GM19043 (cell line): Measurements from ENCODE around the gene LRFN2.

ENCODE experiments used
- ATAC-seq: cut with Tn5 transposase; IDR thresholded peaks from one replicate; pipeline ENCODE4 v1.9.1; 2021; ENCODE audit warnings: low read depth; ENCODE audit not compliant: unreplicated experiment

The LRFN2 gene

GRCh38 chr6:40588070-40588384, 863 bp upstream of the LRFN2 start:
- no peak for ATAC-seq

- ATAC-seq: no peak
Measured at GRCh38 chr6:40586369-40587201, 579 bp downstream of the LRFN2 start.

- ATAC-seq: no peak
Measured at GRCh38 chr6:40585651-40586269, 1.4 kb downstream of the LRFN2 start.

DNA sequence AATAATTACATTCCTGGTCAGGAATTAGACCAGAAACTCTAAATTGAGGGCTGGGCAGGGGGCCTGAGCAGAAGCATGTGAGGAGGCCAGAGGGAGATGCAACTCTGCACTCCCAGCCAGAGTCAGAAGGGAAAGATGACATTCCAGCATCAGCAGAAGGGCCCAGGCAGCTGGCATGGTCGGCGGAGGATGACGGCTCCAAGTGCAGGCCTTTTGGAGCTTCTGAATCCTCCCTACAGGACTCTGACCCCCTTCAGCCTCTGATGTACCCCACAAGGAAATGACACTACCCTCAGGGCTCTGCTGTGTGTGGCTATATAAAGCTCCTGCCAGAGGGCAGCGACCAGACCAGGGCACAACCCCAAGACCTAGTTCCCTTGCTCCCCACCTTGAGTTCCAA, 1.9 kb downstream of the LRFN2 start:
- ATAC-seq: no peak

DNA sequence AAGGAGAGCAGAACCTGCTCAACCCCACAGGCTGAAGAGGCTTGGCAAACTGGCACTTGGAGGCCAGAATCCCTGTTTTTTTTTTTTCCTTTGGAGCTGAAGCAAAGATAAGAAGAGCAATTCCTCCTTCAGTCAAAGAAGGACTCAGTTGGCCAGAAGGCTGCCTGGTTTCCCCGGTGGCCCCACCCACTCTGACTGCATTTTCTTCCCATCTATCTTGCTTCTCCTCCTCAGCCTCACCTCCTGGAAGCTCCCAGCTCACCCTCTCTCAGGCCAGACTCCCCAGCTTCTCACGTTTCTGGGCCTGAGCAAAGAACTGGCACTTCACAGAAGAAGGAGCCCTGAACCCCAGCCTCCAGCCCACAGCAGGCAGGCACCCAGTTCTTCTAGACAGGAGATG, 2.4 kb downstream of the LRFN2 start:
- ATAC-seq: no peak

GRCh38 chr6:40583709-40584108, 3.5 kb downstream of the LRFN2 start:
- no peak for ATAC-seq

DNA sequence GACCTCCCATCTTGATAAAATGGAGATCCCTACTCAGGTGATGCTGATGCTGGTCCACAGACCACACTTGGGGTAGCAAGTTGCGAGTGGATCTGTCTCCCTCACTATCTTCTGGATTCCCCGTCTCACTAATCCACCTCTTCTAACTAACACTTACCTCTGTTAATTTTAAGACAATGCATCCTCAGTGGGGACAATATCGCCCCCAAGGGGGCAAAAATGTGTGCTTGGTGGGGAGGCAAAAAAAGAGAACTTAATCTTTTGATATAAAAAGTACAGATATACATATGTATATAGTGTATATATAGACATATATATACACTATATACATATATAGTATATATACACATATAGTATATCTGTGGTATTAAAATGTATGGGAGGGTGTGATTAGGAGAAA, 4.3 kb downstream of the LRFN2 start:
- no peak for ATAC-seq

GRCh38 chr6:40579101-40579500, 8.1 kb downstream of the LRFN2 start:
- no peak for ATAC-seq

- no peak for ATAC-seq
Measured at GRCh38 chr6:40577672-40578071, 9.5 kb downstream of the LRFN2 start.

- ATAC-seq: no peak
Measured at GRCh38 chr6:40573221-40573620, 13.9 kb downstream of the LRFN2 start.

GRCh38 chr6:40569162-40569910, 17.8 kb downstream of the LRFN2 start:
- ATAC-seq: no peak

DNA sequence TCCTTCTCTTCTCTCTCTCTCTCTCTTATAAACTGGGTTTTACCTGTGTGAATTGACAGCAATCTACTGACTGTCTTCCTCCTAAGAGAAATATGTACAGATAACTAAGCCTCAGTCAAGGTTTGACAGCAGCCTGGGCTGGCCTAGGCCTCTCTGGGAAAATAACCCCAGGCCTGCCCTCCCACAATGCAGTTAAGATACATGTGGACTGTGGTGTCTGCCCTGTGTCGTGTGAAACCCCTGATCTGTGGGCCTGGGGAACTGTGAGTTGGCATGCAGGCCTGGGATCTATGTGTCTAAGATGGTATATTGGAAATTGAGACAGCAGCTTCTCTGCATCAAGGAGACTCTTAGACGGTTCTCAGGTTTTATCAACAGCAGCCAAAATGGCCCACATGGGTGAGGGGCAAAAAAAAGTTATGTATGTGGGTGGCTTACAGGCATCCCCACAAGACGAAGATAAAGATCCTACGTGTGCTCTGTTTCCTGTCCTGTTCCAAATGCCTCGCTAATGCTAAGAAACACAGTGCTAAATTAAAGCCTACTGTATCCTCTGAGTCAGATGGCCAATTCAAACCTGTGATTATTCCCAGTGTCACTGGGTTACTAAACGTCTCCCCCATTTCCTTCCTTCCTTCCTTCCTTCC, 19.0 kb downstream of the LRFN2 start:
- ATAC-seq: no peak

GRCh38 chr6:40563111-40563510, 24.1 kb downstream of the LRFN2 start:
- no peak for ATAC-seq

DNA sequence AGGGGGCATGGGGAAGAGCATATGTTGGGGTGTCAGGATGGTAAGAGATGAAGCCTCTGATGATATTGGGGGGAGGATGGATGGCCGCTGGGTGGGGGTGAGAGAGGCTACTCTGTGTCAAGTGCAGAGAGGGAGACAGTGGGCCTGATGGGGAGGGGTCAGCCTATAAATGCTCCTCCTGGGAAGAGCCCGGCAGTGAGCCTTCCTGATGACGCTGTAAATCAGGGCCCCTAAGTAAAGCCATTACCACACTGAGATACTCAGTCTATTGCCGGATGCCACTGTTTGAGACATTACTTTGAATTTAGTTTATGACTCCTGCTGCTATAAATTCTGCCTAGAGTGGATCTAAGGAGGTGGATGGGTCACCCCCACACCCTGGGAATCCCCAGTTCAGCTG, 28.1 kb downstream of the LRFN2 start:
- ATAC-seq: no peak

DNA sequence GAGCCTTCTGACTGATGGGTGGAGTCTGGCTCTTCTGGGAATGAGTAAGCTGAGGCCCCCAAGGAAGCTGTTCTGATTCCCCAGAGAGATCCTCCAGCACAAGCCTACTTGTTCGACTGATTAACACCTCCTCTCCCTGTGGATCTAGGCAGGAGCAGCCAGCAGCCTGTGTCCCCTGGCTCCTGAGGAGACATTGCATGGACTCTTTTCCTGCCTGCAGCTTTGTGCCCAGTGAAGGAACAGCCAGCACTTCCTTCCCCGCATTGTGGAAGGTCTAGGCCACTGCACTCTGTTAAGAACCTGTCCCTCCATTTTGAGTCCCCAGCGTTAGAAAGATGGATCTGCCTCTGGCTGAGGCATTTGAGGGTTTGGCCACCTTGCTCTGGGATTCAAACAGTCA, 29.1 kb downstream of the LRFN2 start:
- no peak for ATAC-seq

DNA sequence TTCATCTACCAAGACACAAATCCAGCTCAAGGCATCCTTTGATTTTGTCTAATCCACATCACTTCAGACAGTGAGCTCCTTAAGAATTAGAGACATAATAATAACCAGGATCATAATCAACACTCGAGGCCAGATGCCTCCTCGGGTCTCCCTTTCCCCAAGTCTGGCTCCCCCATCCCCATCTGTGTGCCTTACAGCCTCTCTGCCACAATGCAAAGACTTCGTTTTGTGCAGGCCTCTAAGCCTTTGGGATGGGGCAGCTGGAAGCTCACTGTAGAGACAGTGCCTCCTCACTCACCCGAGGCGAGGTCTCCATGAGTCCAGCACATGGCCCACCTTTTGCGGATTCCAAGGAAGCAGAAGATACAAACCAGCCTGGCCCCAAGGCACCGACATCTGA, 30.3 kb downstream of the LRFN2 start:
- no peak for ATAC-seq

GRCh38 chr6:40556023-40556422, 31.1 kb downstream of the LRFN2 start:
- no peak for ATAC-seq

DNA sequence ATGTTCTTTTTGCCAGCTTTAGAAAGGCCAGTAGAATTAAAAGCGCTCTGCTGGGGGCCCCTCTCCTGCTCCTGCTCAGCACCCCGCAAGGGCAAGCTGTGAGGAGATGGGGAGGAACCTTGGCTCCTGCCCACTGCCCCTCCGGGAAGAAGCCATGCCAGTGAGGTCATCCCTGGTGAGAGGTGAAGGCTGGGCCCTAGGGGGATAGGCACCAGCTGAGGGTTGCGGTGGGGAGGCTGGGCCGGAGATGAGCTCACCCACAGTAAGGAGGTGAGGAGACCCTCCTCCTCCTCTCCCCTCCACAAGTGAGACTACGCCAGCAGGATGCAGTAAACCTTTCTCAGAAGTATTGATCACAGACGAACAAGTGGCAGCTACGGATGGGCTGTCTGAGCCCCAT, 32.1 kb downstream of the LRFN2 start:
- no peak for ATAC-seq

DNA sequence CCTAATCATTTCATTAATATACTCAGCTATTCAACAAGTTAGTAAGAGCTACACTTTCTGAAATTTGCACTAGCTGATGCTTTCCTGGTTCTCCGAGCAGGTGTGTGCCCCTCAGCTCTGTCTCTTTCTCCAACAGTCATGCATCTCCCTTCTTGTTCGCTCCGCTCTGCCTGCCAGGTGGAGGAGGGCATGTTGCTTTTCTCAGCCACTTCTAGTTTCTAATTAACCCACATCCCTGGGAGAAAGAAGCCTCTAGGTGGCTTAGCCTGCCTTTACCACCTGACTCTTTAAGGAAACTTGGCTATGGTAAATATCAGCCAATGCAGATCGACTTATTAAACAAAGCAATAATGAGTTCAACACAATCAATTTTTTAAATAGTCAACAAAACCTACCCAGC, 34.2 kb downstream of the LRFN2 start:
- no peak for ATAC-seq

DNA sequence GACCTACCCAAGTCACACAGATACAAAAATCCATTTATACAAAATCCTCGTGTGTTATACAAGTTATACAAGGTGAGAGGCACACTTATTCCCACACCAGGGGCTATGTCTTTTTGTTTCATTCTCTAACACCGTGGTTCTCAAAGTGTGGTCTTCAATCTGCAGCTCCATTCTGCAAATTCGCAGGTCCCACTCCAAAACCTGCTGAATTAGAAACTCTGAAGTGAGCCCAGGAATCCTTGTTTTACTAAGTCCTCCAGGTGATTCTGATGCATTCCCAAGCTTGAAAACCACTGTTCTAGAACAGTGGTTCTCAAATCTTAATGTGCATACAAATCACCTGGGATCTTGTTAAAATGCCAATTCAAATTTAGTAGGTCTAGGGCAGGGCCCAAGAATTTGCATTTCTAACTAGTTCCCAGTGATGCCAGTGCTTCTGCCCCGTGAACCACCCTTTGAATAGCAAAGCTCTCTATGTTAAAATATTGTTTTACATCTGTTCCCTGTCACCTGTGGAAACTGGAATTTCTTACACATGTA, 35.1 kb downstream of the LRFN2 start:
- no peak for ATAC-seq
